ELF-1 (cell line): Measurements from ENCODE around the gene ZNF652.
"Not testable (repeated sequence)": the region's sequence is repeated elsewhere in the genome, so short reads cannot be mapped to it uniquely, and the experiment has no call there.

Experiments used
- DNase-seq: peaks from one replicate; pipeline ENCODE4 v3.0.0-alpha.2; 2016; ENCODE audit warnings: low read depth, low spot score

The ZNF652 gene

GRCh38 chr17:49361902-49362722 lies at the start of gene ZNF652:
TSS of gene ZNF652 (minus strand) at chr17:49362250. CDS start at chr17:49317725, 44,525 bp downstream.
- DNase-seq: peak; percentile 99

GRCh38 chr17:49409066-49409465 lies 47.0 kb upstream of the ZNF652 start:
- no peak for DNase-seq

GRCh38 chr17:49407981-49408501 lies 46.0 kb upstream of the ZNF652 start:
- peak; percentile 94 for DNase-seq

GRCh38 chr17:49407086-49407485 lies 45.0 kb upstream of the ZNF652 start:
- DNase-seq: no peak

- DNase-seq: no peak
Observed at GRCh38 chr17:49406421-49407061, 44.5 kb upstream of the ZNF652 start.

GRCh38 chr17:49404906-49405305 lies 42.9 kb upstream of the ZNF652 start:
- DNase-seq: no peak

GRCh38 chr17:49404361-49404760 lies 42.3 kb upstream of the ZNF652 start:
- no peak for DNase-seq

- no peak for DNase-seq
Observed at GRCh38 chr17:49403514-49404289, 41.7 kb upstream of the ZNF652 start.

- DNase-seq: no peak
Observed at GRCh38 chr17:49402706-49403105, 40.7 kb upstream of the ZNF652 start.

GRCh38 chr17:49401971-49402611 lies 40.0 kb upstream of the ZNF652 start:
- no peak for DNase-seq

GRCh38 chr17:49399995-49400394 lies 37.9 kb upstream of the ZNF652 start:
- no peak for DNase-seq

- DNase-seq: no peak
Observed at GRCh38 chr17:49397586-49397985, 35.5 kb upstream of the ZNF652 start.

GRCh38 chr17:49393491-49394255 lies 31.6 kb upstream of the ZNF652 start:
- no peak for DNase-seq

GRCh38 chr17:49390548-49391324 lies 28.7 kb upstream of the ZNF652 start:
- DNase-seq: no peak

GRCh38 chr17:49389514-49390347 lies 27.7 kb upstream of the ZNF652 start:
- DNase-seq: not testable (repeated sequence)

- DNase-seq: no peak
Observed at GRCh38 chr17:49388692-49389513, 26.9 kb upstream of the ZNF652 start.

GRCh38 chr17:49388290-49388640 lies 26.2 kb upstream of the ZNF652 start:
- no peak for DNase-seq
